Posterior vena cava (tissue), 2 donors: Measurements from ENCODE around the gene HOXC12. TPM values are rescaled to one million over a fixed set of nuclear protein-coding genes. Genes with fewer than 3 reads are reported as not detected.

ENCODE experiments used
- DNase-seq: peaks from one replicate; pipeline ENCODE4 v3.0.0-alpha.2; 2020; ENCODE audit warnings: low spot score
- intact Hi-C, 2 donors: fragments of 100-400 bp; cut with DNase I; formaldehyde crosslinking; loops; one replicate each; pipeline versions ENCODE4 v1.14.1 to v1.14.2; 2022 to 2023
- total RNA-seq, 2 donors: library from RNA; stranded (reverse); fragmentation: NEBNext Ultra II Directional; extraction: Animal tissue kit (Norgen Biotek cat#: 25700); gene quantifications; one replicate each; pipeline ENCODE4 v1.2.1, GENCODE V29; 2021
- donor health status: DM: yes; HTN: yes; CAD: no.
- donor health status: DM: yes; HTN: yes; CAD: no.

The HOXC12 gene
- total RNA-seq, 2 donors from 2014 or later: 1.1 TPM; not detected in 1

- DNase-seq: no peak
- intact Hi-C loops: no loop called here
Observed at GRCh38 chr12:53939141-53940108, 15.3 kb upstream of the HOXC12 start.

GRCh38 chr12:53940443-53941014 is 14.2 kb upstream of the HOXC12 start:
- DNase-seq: no peak
- intact Hi-C loops: no loop called here

GRCh38 chr12:53941187-53941586 is 13.5 kb upstream of the HOXC12 start:
- intact Hi-C loops: no loop called here
- DNase-seq: no peak

- no peak for DNase-seq
- intact Hi-C loops: no loop called here
Observed at GRCh38 chr12:53941750-53942149, 13.0 kb upstream of the HOXC12 start.

- intact Hi-C loops: no loop called here
- DNase-seq: no peak
Observed at GRCh38 chr12:53942467-53942997, 12.2 kb upstream of the HOXC12 start.

GRCh38 chr12:53944209-53944608 is 10.5 kb upstream of the HOXC12 start:
- intact Hi-C loops: no loop called here
- no peak for DNase-seq

- no peak for DNase-seq
- intact Hi-C loops: no loop called here
Observed at GRCh38 chr12:53944907-53945847, 9.5 kb upstream of the HOXC12 start.

GRCh38 chr12:53947743-53948142 is 7.0 kb upstream of the HOXC12 start:
- intact Hi-C loops: no loop called here
- DNase-seq: no peak

- intact Hi-C loops: no loop called here
- no peak for DNase-seq
Observed at GRCh38 chr12:53948650-53949593, 5.8 kb upstream of the HOXC12 start.

- no peak for DNase-seq
- intact Hi-C loops: no loop called here
Observed at GRCh38 chr12:53949631-53950436, 4.9 kb upstream of the HOXC12 start.

GRCh38 chr12:53950437-53950773 is 4.3 kb upstream of the HOXC12 start:
- DNase-seq: no peak
- intact Hi-C loops: no loop called here

- intact Hi-C loops: no loop called here
- DNase-seq: no peak
Observed at GRCh38 chr12:53950789-53951576, 3.7 kb upstream of the HOXC12 start.

- intact Hi-C loops: no loop called here
- DNase-seq: no peak
Observed at GRCh38 chr12:53951577-53952334, 2.9 kb upstream of the HOXC12 start.

GRCh38 chr12:53952335-53952694 is 2.4 kb upstream of the HOXC12 start:
- DNase-seq: no peak
- intact Hi-C loops: no loop called here

- DNase-seq: no peak
- intact Hi-C loops: no loop called here
Observed at GRCh38 chr12:53952871-53953734, 1.6 kb upstream of the HOXC12 start.
